Fibroblast of skin of back (primary cell): Measurements from ENCODE around the gene R3HDM4.
"Not testable (repeated sequence)": the region's sequence is repeated elsewhere in the genome, so short reads cannot be mapped to it uniquely, and the experiment has no call there.

Source experiments
- DNase-seq: peaks from one replicate; pipeline ENCODE4 v3.0.0-alpha.2; 2013

Gene R3HDM4

DNA sequence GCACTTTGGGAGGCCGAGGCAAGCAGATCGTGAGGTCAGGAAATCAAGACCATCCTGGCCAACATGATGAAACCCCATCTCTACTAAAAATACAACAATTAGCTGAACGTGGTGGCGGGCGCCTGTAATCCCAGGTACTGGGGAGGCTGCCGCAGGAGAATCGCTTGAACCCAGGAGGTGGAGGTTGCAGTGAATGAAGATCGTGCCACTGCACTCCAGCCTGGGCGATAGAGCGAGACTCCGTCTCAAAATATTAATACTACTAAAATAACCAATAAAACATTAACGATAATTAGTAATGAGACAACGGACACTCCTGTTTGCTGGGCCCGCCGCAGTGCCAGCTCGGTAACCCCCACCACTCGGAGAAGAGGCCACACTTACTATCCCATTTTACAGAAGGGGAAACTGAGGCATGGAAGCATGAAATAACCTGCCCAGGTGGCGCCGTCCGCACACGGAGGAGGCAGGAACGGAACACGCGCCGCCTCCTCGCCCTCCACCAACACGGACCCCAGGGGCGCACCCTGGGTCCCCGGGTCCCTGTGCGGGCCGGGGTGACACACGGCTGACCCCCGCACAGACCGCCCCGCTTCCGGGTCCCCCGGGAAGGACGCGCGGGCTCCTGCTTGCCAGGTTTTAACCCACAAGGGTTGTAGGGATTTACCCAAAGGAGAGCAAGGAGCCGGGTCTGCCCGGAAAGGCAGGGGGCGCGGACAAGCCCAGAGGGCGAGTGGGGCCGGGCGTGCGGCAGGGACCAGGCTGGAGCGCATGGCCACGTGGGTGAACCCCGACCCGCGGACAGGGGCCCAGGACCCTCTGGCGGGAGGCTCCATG is 1.6 kb downstream of the R3HDM4 start:
- no peak for DNase-seq

DNA sequence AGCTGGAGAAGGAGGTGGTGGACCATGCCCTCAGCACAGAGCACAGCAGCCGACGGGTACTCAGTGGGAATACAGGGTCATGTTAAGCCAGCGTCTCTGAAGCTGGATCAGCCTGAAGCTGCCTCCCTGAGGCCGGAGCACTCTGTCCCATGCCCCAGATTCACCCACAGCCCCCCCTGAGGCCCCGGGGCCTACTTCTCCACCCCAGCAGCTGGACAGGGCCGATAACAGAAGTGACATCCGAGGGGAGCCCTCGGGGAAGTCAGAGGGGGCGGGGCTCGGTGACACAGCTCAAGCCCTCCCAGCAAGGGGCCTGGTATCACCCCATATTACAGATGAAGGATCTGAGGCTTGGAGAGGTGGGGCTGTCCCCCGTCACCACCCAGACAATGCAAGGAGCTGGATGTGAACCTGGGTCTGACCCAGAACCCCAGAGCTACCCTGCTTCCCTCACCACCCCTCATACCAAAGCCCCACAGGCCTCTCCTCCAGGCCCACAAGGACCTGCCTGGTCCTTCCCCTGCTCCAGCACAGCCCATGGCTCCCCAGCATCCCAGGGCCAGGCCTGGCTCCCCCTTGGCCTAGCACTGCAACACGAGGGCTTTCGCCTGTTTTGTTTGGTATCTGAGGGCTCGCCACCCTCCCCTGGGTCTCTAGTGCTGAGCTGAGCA is 5.7 kb downstream of the R3HDM4 start:
- no peak for DNase-seq

DNA sequence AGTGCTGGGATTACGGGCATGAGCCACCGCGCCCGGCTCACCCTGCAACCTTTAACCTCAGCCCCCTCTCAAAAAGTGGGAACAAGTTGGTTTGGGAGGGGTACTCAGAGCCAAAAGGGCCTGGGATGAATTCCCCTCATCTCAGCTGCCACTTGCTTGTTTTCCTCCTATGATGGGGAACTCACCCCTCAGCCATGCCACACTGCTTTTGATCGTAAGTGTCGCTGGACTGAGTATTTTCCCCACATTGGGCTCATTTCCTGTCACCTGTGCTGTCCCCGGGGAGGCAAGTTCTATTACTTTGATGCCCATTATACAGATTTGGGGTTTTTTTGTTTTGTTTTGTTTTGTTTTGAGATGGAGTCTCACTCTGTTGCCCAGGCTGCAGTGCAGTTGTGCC is 6.5 kb downstream of the R3HDM4 start:
- DNase-seq, result no peak

DNA sequence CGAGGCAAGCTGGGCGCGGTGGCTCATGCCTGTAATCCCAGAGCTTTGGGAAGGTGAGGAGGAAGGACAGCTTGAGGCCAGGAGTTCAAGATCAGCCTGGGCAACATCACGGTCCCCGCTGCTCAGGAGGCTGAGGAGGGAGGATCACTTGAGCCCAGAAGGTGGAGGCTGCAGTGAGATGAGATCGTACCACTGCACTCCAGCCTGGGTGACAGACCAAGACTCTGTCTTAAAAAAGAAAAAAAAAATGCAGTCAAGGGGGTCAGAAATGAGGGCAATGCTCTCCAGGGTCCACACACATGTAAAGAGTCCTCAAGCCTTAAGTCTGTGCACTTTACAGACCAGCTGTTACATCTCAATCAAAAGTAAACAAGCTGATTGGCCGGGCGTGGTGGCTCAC is 8.5 kb downstream of the R3HDM4 start:
- no peak for DNase-seq

DNA sequence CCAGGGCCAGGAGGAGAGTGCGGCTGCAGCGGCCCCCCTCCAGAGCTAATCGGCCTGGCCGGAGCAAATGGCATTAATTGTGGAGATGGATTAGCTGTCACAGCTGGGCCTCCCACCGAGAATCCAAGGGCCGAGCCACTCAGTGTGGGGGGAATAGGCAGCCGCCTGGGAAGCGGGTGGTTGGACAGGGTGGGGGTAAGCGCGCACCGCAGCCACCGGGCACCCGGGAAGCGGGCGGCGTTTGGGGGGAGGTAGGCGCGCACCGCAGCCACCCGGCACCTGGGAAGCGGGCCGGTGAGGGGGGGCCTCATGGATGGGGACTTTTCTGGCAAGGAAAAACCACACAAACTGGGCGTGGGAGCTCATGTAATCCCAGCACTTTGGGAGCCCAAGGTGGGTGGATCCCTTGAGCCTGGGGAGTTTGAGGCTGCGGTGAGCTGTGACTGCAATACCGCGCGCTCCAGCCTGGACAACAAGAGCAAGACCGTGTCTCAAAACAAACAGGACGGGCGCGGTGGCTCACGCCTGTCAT is 9.7 kb downstream of the R3HDM4 start:
- peak; percentile 21 for DNase-seq

DNA sequence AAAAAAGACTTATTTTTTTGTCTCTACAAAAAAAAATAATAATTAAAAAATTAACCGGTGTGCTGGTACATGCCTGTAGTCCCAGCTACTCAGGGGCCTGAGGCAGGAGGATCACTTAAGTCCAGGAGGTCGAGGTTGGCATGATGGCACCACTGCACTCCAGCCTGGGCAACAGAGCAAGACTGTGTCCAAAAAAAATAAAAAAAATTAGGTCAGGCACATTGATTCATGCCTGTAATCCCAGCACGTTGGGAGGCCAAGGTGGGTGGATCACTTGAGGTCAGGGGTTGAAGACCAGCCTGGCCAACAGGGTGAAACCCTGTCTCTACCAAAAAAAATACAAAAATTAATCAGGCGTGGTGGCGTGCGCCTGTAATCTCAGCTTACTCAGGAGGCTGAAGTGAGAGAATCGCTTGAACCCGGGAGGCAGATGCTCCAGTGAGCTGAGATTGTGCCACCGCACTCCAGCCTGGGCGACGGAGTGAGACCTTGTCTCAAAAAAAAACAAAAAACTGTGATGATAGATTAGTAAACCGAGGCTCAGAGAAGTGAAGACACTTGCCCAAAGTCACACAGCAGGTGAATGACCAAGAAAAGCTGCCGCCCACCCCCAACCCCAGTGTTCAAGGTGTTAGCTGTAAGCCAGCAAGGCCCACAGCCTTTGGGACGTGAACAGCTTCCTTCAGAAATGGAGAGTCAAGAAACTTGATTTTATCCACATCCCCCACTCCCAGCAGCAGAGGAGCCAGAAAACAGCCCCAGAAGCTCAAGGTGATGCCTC is 10.4 kb downstream of the R3HDM4 start:
- DNase-seq, result no peak

DNA sequence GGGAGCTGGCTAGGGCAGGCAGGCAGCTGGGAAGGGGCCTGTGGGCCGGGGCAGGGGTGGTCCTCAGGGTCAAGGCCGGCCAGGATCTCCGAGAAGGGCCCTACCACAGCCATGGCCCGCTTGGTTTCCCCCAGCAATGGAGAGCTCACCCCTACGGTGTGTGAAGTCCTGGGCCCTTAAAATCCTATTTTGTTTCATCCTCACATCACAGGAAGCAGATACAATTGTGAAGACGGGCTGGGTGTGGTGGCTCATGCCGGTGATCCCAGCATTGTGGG is 11.0 kb downstream of the R3HDM4 start:
- DNase-seq, result no peak

DNA sequence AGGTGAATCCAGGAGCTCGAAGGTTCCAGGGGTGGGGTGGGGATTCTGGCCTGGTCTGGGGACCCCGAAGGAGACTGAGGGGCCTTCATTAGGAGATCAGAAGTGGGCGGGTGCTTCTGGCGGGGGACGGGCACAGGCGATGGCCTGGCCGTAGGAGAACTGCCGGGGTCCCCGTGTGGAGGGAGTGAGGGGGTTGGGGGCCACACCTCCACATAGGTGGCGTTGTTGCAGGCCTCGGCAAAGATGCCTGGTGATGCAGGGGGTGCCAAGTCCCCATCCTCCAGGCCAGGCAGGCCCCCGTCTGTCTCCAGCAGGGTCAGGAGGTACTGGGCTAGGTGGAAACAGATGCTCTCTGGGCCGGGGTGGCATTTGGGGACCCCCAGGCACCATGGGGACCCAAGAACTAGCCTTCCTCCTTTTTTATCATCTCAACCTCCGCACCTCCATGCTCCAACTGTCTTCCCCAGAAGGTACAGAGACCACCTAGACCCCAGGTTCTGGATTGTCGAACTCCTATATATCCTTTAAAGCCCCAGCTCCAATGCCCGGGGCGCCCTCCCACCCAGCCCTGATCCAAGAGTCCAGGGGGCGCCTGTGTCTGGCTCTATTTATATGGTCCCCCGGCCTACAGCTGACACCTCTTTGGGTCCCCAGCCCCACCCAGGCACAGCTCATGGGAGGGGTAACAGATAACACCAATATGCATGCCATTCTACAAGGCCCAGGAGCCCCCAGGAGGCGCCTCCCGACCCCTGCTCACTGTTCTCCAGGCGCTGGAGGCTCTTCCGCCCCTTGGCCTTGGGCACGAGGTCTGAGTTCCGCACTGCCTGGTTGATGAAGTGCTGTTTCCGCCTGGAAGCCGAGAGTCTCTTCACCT is 11.6 kb downstream of the R3HDM4 start:
- DNase-seq, result no peak

DNA sequence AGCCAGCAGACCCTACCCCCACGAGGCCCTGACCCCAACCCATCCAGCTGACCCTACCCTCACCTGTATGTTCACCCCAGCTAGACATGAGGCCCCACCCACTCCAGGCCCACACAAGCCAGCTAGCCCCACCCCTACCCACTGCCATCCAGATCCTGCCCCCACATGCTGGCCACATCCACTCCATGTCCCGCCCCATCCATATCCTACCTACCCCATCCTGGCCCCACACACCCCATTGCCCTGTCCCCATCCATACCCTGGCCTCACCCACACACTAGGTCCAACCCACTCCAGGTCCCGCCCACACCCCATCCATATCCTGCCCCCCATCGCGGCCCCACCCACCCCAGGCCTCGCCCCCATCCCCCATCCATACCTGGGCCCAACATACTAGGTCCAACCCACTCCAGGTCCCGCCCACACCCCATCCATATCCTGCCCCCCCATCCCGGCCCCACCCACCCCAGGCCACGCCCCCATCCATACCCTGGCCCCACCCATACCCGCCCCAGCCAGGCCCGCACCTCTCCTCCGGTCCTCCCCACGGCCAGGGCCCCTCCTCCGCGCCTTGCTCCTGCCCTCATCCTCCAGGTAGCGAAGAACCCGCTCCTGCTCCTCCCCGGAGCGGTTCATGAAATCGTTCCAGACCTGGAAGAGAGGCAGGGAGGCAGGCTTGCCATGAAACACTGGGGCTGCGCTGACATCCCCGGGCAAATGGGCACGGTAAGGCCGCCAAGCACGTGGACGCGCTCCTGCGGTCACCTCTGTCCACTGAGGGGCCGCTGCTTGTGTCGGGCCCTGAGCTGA is 12.5 kb downstream of the R3HDM4 start:
- no peak for DNase-seq

DNA sequence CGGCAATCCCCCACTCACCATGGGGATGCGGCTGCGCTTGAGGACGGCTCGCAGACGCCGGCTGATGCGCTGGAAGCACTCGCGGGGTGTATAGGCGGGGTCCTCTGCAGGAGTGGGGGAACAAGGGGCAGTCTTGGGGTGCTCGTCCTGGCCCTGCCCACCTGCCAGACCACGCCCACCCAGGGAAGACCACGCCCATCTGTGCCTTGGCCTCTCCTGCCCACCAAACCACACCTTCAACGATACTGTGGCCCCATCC is 13.0 kb downstream of the R3HDM4 start:
- no peak for DNase-seq

DNA sequence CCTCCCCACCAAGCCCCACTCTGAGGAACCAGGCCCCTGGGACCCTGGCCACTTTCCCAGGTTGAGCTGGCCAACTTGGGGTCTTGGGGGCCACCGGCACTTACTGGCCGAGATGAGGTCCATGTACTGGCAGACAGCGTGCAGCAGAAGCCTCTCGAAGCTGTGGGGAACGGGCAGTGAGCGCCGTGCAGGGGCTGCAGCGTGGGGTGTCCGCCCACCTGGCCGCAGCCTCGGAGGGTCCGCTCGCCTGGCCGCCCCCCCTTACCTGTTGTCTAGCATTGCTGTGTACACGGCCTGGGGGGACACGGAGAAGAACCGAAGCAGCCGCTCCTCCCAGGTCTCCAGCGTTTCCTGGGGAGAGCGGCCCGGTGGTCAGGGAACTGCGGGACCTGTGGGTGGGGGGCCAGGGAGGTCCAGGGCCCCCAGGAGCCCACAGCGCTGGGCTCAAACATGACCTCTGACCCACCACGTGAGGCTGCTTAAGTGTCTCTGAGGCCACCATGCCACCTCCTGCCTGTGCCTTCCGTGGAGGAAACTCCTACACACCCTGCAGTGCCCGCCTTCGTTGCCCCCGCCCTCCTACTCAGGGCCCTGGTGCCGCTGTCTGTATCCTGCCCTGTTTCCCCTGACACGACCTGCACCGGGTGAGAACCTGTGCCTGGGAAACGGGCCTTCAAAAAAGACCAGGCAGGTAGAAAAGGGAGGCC is 13.5 kb downstream of the R3HDM4 start:
- no peak for DNase-seq

DNA sequence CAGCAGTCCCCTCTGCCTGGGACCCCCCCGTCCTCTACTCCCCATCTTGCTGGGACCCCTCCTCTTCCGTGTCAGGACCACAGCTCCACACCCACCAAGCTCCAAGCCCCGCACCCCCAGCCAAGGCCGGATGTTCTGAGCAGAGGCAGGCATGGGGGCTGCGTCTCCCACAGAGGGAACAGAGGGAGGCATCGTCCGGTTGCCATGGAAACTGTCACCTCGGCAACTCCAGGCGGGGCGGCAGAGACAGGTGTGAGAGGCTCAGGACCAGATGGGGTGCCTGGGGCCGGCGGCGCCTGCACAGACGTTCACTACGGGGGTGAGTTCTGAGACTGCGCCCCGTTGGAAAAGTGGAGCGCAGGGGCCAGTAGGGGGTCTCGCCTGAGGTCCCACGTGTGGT is 14.4 kb downstream of the R3HDM4 start:
- no peak for DNase-seq

DNA sequence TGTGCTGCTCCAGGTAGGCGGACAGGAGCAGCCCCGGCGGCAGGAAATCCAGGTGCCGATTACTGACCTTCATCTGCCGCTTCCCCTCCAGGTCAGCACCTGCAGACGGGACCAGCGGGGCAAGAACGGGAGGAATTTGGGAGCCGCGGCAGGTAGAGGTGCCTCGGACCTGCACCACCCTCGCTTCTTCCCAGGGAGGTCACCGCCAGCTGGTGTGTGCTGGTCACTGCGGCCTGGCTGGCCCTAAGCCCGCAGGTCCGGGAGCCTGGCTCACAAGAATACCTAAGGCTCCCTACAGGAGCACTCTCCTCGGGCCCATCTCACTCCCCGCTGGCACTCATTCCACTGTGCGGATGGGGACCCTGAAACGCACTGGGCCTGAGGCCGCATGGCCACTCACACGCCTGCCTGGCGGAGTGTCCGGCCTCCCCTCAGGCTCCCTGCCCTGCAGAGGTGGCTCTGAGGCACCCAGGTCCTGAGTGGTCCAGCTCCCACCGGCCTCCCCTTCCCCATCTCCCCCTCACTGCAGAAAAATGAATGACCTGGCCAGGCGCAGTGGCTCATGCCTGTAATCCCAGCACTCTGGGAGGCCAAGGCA is 15.5 kb downstream of the R3HDM4 start:
- no peak for DNase-seq

DNA sequence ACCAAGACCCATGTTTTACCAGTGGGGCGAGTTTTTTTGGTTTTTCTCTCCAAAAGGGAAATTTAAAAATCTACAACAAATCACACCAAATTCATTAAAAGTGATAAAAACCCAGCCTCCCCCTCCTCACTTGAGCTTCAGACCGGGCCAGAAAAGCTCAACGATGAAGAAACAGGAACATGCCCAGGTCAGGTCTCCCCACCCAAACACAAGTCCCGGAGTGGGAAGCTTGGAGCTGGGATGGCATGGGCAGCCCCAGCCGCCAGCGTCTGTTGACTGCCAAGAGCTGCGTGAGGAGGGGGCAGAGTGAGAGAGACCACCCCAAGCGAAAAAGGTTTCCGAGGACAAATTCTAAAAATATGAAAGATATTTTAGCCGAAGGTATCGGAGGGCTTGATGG is 16.0 kb downstream of the R3HDM4 start:
- DNase-seq, result no peak

DNA sequence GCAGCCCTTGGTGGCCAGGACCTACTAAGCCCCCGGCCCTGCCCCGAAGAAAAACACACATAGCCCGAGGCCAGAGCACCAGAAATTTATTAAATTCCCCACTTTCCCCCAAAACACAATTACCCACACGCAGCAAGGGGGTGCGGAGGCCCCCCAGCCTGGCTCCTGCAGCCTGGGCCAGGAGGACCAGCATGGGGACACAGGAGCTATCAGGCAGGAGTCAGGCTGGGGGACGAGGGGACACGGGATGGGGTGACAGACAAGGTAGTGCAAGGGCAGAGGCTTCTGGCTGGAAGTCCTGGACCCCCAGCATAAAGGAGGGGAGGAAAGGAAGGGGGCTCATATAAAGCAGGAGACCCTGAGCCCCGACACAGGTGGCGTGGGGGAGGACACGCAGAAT is 16.6 kb downstream of the R3HDM4 start:
- DNase-seq, result no peak

DNA sequence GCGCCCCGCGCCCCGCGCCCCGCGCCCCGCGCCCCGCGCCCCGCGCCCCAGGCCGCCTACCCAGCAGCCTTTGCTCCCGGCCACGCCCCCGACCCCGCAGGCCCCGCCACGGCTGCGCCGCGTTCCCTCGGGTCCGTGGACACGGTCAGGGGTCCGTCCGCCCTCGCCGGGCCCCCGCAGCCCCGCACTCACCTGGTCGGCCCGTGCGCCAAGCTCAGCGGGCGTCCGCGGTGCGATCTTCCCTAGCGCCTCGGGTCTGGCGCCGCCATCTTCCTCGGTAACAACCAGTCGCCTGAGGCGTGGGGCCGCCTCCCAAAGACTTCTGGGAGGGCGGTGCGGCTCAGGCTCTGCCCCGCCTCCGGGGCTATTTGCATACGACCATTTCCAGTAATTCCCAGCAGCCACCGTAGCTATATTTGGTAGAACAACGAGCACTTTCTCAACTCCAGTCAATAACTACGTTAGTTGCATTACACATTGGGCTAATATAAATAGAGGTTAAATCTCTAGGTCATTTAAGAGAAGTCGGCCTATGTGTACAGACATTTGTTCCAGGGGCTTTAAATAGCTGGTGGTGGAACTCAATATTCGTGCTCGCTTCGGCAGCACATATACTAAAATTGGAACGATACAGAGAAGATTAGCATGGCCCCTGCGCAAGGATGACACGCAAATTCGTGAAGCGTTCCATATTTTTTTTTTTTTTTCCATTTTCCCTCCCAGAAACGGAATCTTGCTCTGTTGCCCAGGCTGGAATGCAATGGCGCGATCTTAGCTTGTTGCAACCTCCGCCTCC is 19.9 kb downstream of the R3HDM4 start, which contains the start of the genes MED16 and RNU6-9:
TSS of gene MED16 (minus strand) at position 294 of the 796 bp plus-strand sequence. CDS start 2,056 bp downstream, outside the sequence.
TSS of gene RNU6-9 (plus strand) at position 591 of the 796 bp plus-strand sequence.
- peak; percentile 90 for DNase-seq

DNA sequence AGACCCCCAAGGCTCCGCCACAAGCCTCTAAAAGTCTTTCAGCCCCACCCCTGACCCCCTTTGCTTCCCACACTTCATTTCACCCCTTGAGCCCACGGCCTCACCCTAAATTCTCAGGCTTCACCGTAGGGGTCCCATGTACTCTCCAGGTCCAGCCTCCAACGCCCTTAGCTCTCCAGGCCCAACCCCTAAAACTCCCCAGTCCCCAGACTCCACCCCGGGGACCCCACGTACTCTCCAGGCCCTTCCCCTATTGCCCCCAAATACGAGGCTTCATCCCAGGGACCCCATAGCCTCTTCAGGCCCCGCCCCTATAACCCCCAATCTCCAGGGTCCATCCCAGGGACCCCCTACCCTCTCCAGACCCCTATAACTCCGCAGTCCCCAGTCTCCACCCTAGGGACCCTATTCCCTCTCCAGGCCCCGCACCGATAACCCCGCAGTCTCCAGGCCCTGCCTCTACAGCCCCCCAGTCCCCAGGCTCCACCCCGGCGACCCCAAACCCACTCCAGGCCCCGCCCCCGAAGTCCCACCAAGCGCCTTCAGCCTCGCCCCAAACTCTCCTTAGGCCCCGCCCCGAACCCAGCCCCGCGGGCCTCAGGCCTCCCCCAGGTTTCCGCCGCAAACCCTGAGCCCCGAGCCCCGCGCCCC is 20.7 kb downstream of the R3HDM4 start:
- DNase-seq, result no peak

DNA sequence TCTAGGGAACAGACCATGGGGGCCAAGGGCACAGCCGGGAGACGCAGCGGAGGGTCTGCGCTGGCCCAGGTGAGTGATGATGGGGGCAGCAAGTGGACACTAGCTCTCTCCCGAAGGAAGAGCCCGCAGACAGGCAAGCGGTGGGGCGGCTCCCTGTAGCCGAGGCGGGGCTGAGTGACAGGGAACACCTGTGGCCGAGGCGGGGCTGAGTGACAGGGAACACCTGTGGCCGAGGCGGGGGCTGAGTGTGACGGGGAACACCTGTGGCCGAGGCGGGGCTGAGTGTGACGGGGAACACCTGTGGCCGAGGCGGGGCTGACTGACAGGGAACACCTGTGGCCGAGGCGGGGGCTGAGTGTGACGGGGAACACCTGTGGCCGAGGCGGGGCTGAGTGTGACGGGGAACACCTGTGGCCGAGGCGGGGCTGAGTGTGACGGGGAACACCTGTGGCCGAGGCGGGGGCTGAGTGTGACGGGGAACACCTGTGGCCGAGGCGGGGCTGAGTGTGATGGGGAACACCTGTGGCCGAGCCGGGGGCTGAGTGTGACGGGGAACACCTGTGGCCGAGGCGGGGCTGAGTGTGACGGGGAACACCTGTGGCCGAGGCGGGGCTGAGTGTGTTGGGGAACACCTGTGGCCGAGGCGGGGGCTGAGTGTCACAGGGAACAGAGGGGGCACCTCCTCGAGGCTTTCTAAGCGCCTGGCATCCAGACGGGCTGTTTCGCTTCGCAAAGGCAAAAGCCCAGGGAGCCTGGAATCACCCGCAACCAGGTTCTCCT is 21.4 kb downstream of the R3HDM4 start:
- DNase-seq, result not testable (repeated sequence)
